ENCODE data around the gene MAPKAP1.
"Not testable (repeated sequence)": the region's sequence is repeated elsewhere in the genome, so short reads cannot be mapped to it uniquely, and the experiment has no call there.

- TF ChIP-seq, protein P1, sequence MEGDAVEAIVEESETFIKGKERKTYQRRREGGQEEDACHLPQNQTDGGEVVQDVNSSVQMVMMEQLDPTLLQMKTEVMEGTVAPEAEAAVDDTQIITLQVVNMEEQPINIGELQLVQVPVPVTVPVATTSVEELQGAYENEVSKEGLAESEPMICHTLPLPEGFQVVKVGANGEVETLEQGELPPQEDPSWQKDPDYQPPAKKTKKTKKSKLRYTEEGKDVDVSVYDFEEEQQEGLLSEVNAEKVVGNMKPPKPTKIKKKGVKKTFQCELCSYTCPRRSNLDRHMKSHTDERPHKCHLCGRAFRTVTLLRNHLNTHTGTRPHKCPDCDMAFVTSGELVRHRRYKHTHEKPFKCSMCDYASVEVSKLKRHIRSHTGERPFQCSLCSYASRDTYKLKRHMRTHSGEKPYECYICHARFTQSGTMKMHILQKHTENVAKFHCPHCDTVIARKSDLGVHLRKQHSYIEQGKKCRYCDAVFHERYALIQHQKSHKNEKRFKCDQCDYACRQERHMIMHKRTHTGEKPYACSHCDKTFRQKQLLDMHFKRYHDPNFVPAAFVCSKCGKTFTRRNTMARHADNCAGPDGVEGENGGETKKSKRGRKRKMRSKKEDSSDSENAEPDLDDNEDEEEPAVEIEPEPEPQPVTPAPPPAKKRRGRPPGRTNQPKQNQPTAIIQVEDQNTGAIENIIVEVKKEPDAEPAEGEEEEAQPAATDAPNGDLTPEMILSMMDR (IDR thresholded peaks at IDR 0.05; ENCODE audit: low read depth, low read length, poor library complexity, severe bottlenecking) = not testable (repeated sequence)
- TF ChIP-seq EZH2phosphoT487 (IDR thresholded peaks at IDR 0.05; ENCODE audit: borderline replicate concordance, low read length) = not testable (repeated sequence)
These were observed 141.0 kb downstream of the MAPKAP1 start for GRCh38 chr9:125566051-125566450.
